ENCODE measurements around the gene LILRB3. TPM values are rescaled to one million over a fixed set of nuclear protein-coding genes. Genes with fewer than 3 reads are reported as not detected.
A peak's percentile ranks its signal among the peaks of the same experiment; 100 is the strongest.

The LILRB3 gene
- total RNA-seq, 4 donors from 2014 or later = 0.56 to 16.1 (median 10.1) TPM

GRCh38 chr19:54191011-54191810 is 31.6 kb downstream of the LILRB3 start, which contains the start of gene TSEN34:
Gene TSEN34 (plus strand): TSS chr19:54191308. CDS start chr19:54191365, 57 bp downstream.
- Histone ChIP-seq H3K27me3 (no peaks in the 10 kb centered on the region), H3K36me3 (peaks cover 0 to 9% of the 10 kb centered on the region in 2 donors), H3K27ac (peak within 1 kb of the TSS; percentile 98 to 100 (median 99)), H3K4me3 (replicated peaks in 1 of 3) (peak within 1 kb of the TSS; percentile 71 to 94 (median 79)), H3K9me3 (no peaks in the 10 kb centered on the region), H3K4me1 (peaks cover 18 to 19% of the 10 kb centered on the region in 2 donors)
- DNase-seq = peak; percentile 89 to 91
- peak in 1 of 2 donors; percentile 76 for TF ChIP-seq POLR2A (IDR thresholded peaks at IDR 0.05)
- no peak for TF ChIP-seq CTCF (IDR thresholded peaks at IDR 0.05)
- 0 to 4% methylated on average over 8 to 21 of the region's 77 CpGs for WGBS, 2 donors
- intact Hi-C loops (cut with DNase I) = no loop called here

- WGBS, 2 donors = 0% methylated on average over 23 to 30 of the region's 56 CpGs
- H3K9me3 ChIP-seq = no peaks in the 10 kb centered on the region
- peak overlapping the region; percentile 71 to 94 (median 79) for H3K4me3 ChIP-seq (replicated peaks in 1 of 3)
- intact Hi-C loops (cut with DNase I) = no loop called here
- TF ChIP-seq POLR2A (IDR thresholded peaks at IDR 0.05) = no peak
- no peak for TF ChIP-seq CTCF (IDR thresholded peaks at IDR 0.05)
- no peaks in the 10 kb centered on the region for H3K27me3 ChIP-seq
- H3K36me3 ChIP-seq = peaks cover 0 to 9% of the 10 kb centered on the region in 2 donors
- peak overlapping the region; percentile 98 to 100 (median 99) for H3K27ac ChIP-seq
- DNase-seq = peak; percentile 100
- peaks cover 18 to 19% of the 10 kb centered on the region in 2 donors for H3K4me1 ChIP-seq
These were observed 32.2 kb downstream of the LILRB3 start for GRCh38 chr19:54190503-54191010.

GRCh38 chr19:54189735-54190502 is 32.9 kb downstream of the LILRB3 start:
- Histone ChIP-seq H3K27me3 (no peaks in the 10 kb centered on the region), H3K4me1 (peaks cover 18 to 19% of the 10 kb centered on the region in 2 donors), H3K9me3 (no peaks in the 10 kb centered on the region), H3K27ac (peak overlapping the region; percentile 98 to 100 (median 99)), H3K36me3 (peaks cover 0 to 9% of the 10 kb centered on the region in 2 donors), H3K4me3 (replicated peaks in 1 of 3) (peak overlapping the region; percentile 10 to 94 (median 19))
- TF ChIP-seq POLR2A (IDR thresholded peaks at IDR 0.05) (peak in 1 of 2 donors; percentile 71), CTCF (IDR thresholded peaks at IDR 0.05) (no peak)
- 2% methylated on average over 19 to 44 of the region's 65 CpGs for WGBS, 2 donors
- intact Hi-C loops (cut with DNase I) = no loop called here
- DNase-seq = peak; percentile 100

GRCh38 chr19:54189145-54189734 is 33.6 kb downstream of the LILRB3 start, which contains the start of gene MBOAT7:
Gene MBOAT7 (minus strand): TSS chr19:54189580. CDS start chr19:54188508, 1,072 bp downstream.
- Histone ChIP-seq H3K27ac (peak within 1 kb of the TSS; percentile 98 to 100 (median 99)), H3K27me3 (no peaks in the 10 kb centered on the region), H3K4me1 (peaks cover 18 to 19% of the 10 kb centered on the region in 2 donors), H3K4me3 (replicated peaks in 1 of 3) (peak within 1 kb of the TSS; percentile 33 to 94 (median 58)), H3K36me3 (peaks cover 0 to 9% of the 10 kb centered on the region in 2 donors), H3K9me3 (no peaks in the 10 kb centered on the region)
- no peak for DNase-seq
- 1% methylated on average over 23 to 24 of the region's 64 CpGs for WGBS, 2 donors
- TF ChIP-seq CTCF (IDR thresholded peaks at IDR 0.05) (peak in 5 of 6 experiments; percentile 15 to 46 (median 44)), POLR2A (IDR thresholded peaks at IDR 0.05) (peak in 1 of 2 donors; percentile 74)
- intact Hi-C loops (cut with DNase I) = no loop called here
